IPS-20b (cell line): ENCODE results near the gene ZBTB46.

Source experiments
- H3K27ac ChIP-seq: one replicate; pipeline ENCODE4 v1.5.1; 2013; ENCODE audit warnings: low read length
- H3K27me3 ChIP-seq: 2 replicates; pipeline ENCODE4 v1.6.1; 2013; ENCODE audit warnings: mild to moderate bottlenecking, low read length, inconsistent platforms; ENCODE audit not compliant: insufficient read depth
- H3K36me3 ChIP-seq: 2 replicates; pipeline ENCODE4 v1.6.1; 2013; ENCODE audit warnings: low read depth, mild to moderate bottlenecking, inconsistent platforms, low read length, moderate library complexity; ENCODE audit not compliant: insufficient read depth
- H3K4me1 ChIP-seq: 2 replicates; pipeline ENCODE4 v1.6.1; 2013; ENCODE audit warnings: mild to moderate bottlenecking, control low read depth, inconsistent platforms, low read length, moderate library complexity; ENCODE audit not compliant: insufficient read depth
- H3K4me3 ChIP-seq: 2 replicates; pipeline ENCODE4 v1.5.1; 2013; ENCODE audit warnings: mild to moderate bottlenecking, low read length, inconsistent platforms
- H3K9ac ChIP-seq: 2 replicates; pipeline ENCODE4 v1.6.1; 2013; ENCODE audit warnings: low read depth, mild to moderate bottlenecking, inconsistent platforms, low read length, moderate library complexity
- H3K9me3 ChIP-seq: 2 replicates; pipeline ENCODE4 v1.6.1; 2013; ENCODE audit warnings: mild to moderate bottlenecking, low read depth, low read length, inconsistent platforms; ENCODE audit not compliant: insufficient read depth

The ZBTB46 gene

DNA sequence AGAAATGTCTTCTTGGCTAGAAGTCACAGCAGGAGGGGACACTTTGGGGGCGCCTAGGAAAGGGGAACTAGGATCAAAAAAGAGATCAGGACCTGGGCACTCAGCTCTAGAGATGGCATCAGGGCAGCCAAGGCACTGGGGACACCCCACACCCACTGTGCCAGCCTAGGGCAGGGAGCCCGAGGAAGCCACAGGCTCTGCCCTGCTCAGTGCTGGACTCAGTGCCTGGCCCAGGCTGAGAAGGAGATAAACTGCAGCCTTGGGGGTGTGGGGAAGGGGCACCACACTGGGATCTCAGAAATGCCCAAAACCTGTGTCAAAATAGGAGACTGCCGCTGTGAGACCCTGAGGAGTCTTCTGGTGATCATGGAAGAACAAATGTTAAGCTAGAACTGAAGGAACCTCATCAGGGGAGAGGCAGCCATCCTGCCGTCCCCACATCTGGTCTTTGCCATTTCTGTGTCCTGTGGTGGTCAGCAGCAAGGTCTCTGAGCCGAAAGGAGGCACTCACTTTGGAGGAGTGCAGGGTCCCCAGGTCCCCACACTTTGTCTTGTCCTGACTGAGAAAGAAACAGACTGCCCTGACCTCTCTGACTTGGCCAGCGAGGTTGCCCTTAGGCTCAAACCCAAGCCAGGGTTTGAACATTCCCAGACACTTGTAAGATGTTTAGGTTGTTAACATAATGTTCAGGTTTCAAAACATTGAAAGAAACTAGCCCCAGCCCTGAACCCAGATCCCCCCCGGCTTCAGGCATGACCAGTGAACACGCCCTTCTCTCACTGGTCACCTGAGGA, 125.6 kb downstream of the ZBTB46 start:
- Histone ChIP-seq H3K9ac (no peak overlapping the region), H3K36me3 (peaks cover 36% of the 10 kb centered on the region), H3K27ac (no peak overlapping the region), H3K9me3 (no peaks in the 10 kb centered on the region), H3K4me1 (peaks cover 4% of the 10 kb centered on the region; the same call in 1 of the 2 replicates), H3K4me3 (no peak overlapping the region), H3K27me3 (no peaks in the 10 kb centered on the region)

GRCh38 chr20:63704749-63705117, 126.3 kb downstream of the ZBTB46 start:
- Histone ChIP-seq H3K4me1 (peaks cover 4% of the 10 kb centered on the region; the same call in 1 of the 2 replicates), H3K27ac (no peak overlapping the region), H3K9ac (no peak overlapping the region), H3K4me3 (no peak overlapping the region), H3K27me3 (no peaks in the 10 kb centered on the region), H3K9me3 (no peaks in the 10 kb centered on the region), H3K36me3 (peaks cover 34% of the 10 kb centered on the region)

GRCh38 chr20:63703976-63704748, 126.9 kb downstream of the ZBTB46 start:
- Histone ChIP-seq H3K27me3 (no peaks in the 10 kb centered on the region), H3K27ac (no peak overlapping the region), H3K4me1 (peaks cover 4% of the 10 kb centered on the region; the same call in 1 of the 2 replicates), H3K36me3 (peaks cover 30% of the 10 kb centered on the region), H3K9me3 (no peaks in the 10 kb centered on the region), H3K4me3 (no peak overlapping the region), H3K9ac (no peak overlapping the region)

- Histone ChIP-seq H3K9me3 (no peaks in the 10 kb centered on the region), H3K27ac (no peak overlapping the region), H3K9ac (no peak overlapping the region), H3K36me3 (peaks cover 26% of the 10 kb centered on the region), H3K4me3 (no peak overlapping the region), H3K27me3 (no peaks in the 10 kb centered on the region), H3K4me1 (peaks cover 4% of the 10 kb centered on the region; the same call in 1 of the 2 replicates)
Measured at GRCh38 chr20:63703471-63703975, 127.5 kb downstream of the ZBTB46 start.

DNA sequence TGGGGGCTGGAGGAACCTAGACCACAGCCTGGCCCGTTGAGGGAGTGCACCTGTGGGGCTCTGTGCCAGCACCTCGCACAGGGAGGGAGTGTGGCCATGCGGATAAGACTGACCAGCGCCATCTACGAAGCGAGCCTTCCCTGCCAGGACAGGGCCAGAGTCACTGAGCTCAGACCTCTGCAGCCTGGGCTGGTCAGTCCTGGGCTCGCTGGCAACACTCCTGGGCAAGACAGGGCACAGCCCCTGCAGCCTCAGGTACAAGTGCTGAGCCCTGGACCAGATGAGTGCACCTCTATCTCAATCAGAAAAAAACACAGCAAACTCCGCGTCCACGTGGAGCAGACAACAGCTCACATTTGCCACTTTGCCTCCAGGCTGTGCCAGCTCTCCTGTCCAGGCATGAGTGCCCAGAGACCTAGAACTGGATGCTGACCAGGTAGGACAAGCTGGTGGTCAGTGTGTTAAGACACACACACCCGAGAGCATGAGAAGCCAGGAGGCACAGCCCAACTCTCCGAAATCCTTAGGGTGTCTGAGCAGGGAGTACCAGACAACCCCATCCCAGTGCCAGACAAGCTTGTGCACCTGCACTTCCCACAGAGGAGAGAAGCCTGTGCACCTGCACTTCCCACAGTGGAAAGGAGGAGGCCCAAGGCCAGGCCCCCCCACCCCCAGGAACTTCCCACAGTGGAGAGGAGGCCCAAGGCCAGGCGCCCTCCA, 128.2 kb downstream of the ZBTB46 start:
- peaks cover 26% of the 10 kb centered on the region for H3K36me3 ChIP-seq
- H3K4me3 ChIP-seq, result no peak overlapping the region
- no peak overlapping the region for H3K9ac ChIP-seq
- no peaks in the 10 kb centered on the region for H3K27me3 ChIP-seq
- no peaks in the 10 kb centered on the region for H3K9me3 ChIP-seq
- H3K4me1 ChIP-seq, result peaks cover 4% of the 10 kb centered on the region; the same call in 1 of the 2 replicates
- no peak overlapping the region for H3K27ac ChIP-seq

DNA sequence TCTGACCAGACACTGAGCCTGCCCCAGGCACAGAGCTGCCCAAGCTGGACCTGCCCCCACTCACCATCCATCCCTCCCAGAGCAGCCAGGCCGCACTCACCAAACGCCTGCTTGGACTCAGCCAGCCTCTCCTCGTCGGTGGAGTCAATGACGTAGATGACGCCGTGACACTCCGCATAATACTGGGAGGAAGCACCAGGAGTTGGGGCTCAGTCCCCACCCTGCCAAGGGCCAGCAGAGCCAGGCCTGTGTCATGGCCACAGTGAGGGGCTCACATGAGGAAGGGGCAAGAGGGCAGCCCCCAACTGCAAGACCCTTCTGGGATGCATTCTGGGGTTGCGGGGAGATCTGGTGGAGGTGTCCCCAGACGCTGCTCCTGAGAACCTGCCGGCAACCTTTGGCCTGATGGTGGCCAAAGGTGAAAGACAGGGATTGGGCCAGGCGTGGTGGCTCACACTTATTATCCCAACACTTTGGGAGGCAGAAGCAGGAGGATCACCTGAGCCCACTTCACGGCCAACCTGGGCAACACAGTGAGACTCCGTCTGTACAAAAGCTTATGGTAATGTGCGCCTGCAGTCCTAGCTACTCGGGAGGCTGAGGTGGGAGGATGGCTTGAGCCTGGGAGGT, 128.9 kb downstream of the ZBTB46 start:
- peaks cover 4% of the 10 kb centered on the region; the same call in 1 of the 2 replicates for H3K4me1 ChIP-seq
- no peak overlapping the region for H3K9ac ChIP-seq
- no peaks in the 10 kb centered on the region for H3K27me3 ChIP-seq
- peaks cover 26% of the 10 kb centered on the region for H3K36me3 ChIP-seq
- no peak overlapping the region for H3K4me3 ChIP-seq
- no peaks in the 10 kb centered on the region for H3K9me3 ChIP-seq
- no peak overlapping the region for H3K27ac ChIP-seq

DNA sequence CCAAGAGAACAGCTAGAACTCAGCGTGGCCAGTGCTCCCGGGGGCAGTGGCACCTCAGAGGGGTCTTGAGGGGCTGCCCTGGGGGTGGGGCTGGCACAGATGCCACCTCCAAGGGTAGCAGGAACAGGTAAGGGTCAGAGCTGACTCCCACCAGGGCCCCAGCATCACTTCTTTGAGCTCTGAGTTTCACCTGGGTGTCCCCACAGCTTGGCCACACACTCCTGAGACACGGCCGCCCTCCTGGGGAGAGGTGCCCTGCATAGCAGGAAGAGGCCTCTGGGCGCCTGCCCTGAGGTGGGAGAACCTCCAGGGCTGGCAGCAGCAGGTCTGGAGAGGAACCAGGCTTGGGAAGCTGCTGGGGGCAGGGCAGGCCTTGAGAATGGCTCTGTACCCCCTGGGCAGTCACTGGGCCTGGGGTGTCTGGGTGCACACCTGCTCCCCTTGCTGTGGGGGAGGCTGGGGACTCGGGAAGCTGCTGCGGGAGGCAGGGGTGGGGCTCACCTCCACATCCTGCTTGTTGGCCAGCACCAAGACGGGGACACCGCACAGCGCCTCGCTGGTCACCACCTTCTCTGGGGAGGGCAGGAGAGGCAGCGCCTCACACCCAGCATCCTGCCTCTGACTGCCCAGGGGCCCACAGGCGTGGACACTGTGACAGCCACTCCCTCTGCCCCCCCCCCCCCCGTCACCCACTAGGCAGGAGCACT, 129.6 kb downstream of the ZBTB46 start:
- H3K4me3 ChIP-seq, result no peak overlapping the region
- no peaks in the 10 kb centered on the region for H3K9me3 ChIP-seq
- peaks cover 23% of the 10 kb centered on the region for H3K36me3 ChIP-seq
- no peak overlapping the region for H3K9ac ChIP-seq
- peaks cover 2% of the 10 kb centered on the region; the same call in 1 of the 2 replicates for H3K4me1 ChIP-seq
- no peak overlapping the region for H3K27ac ChIP-seq
- no peaks in the 10 kb centered on the region for H3K27me3 ChIP-seq

GRCh38 chr20:63701051-63701328, 130.1 kb downstream of the ZBTB46 start:
- Histone ChIP-seq H3K9ac (no peak overlapping the region), H3K9me3 (no peaks in the 10 kb centered on the region), H3K27ac (no peak overlapping the region), H3K4me1 (no peaks in the 10 kb centered on the region), H3K27me3 (no peaks in the 10 kb centered on the region), H3K36me3 (peaks cover 18% of the 10 kb centered on the region), H3K4me3 (no peak overlapping the region)

- peaks cover 13% of the 10 kb centered on the region for H3K36me3 ChIP-seq
- no peak overlapping the region for H3K9ac ChIP-seq
- no peak overlapping the region for H3K4me3 ChIP-seq
- H3K4me1 ChIP-seq, result no peaks in the 10 kb centered on the region
- H3K27ac ChIP-seq, result no peak overlapping the region
- H3K27me3 ChIP-seq, result no peaks in the 10 kb centered on the region
- H3K9me3 ChIP-seq, result no peaks in the 10 kb centered on the region
Measured at GRCh38 chr20:63700199-63701050, 130.6 kb downstream of the ZBTB46 start.

GRCh38 chr20:63699466-63700198, 131.4 kb downstream of the ZBTB46 start:
- Histone ChIP-seq H3K9ac (no peak overlapping the region), H3K27me3 (no peaks in the 10 kb centered on the region), H3K9me3 (no peaks in the 10 kb centered on the region), H3K27ac (no peak overlapping the region), H3K4me3 (no peak overlapping the region), H3K4me1 (no peaks in the 10 kb centered on the region), H3K36me3 (peaks cover 5% of the 10 kb centered on the region; the same call in 1 of the 2 replicates)
